ENCODE results near the gene MACROH2A1.

The MACROH2A1 gene

GRCh38 chr5:135296900-135297816 is 101.9 kb downstream of the MACROH2A1 start:
- H3K9me3 ChIP-seq (ENCODE audit: control insufficient read depth in 2 of 2, low read length in 2 of 2): no peaks in the 10 kb centered on the region
- no peaks in the 10 kb centered on the region for H3K27me3 ChIP-seq (ENCODE audit: control insufficient read depth in 1 of 2, insufficient read depth in 2 of 2, low read length in 2 of 2)
- no peaks in the 10 kb centered on the region for H3K4me1 ChIP-seq (ENCODE audit: control insufficient read depth, insufficient read depth, low read length)
- H3K9ac ChIP-seq (ENCODE audit: low read length in 2 of 2): no peak overlapping the region
- no peak overlapping the region for H3K4me3 ChIP-seq (ENCODE audit: low read length in 2 of 2)
- H3K36me3 ChIP-seq (ENCODE audit: control insufficient read depth in 2 of 2, insufficient read depth in 2 of 2, low read length in 2 of 2): no peaks in the 10 kb centered on the region
- no peak overlapping the region for H3K27ac ChIP-seq (ENCODE audit: low read length)

DNA sequence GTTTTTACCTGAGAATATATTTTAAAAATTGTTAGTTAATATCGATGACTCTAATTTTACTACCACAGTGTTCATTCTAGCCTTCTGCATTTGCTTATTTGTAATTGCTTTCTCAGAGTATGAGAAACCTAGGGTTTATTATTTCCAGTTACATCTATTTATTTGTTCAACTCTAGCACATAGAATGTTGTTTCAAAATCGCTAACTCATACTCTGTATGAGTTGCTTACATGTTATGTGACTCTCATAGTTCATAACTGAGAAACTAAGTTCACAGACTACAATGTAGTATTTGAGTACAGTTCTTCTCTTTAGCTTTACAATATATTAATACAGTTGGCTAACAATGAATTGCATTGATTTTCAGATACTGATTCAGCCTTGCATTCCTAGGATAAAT is 103.2 kb downstream of the MACROH2A1 start:
- Histone ChIP-seq H3K9ac (ENCODE audit: low read length in 2 of 2) (no peak overlapping the region), H3K4me3 (ENCODE audit: low read length in 2 of 2) (no peak overlapping the region), H3K9me3 (ENCODE audit: control insufficient read depth in 2 of 2, low read length in 2 of 2) (no peaks in the 10 kb centered on the region), H3K27ac (ENCODE audit: low read length) (no peak overlapping the region), H3K4me1 (ENCODE audit: control insufficient read depth, insufficient read depth, low read length) (no peaks in the 10 kb centered on the region), H3K27me3 (ENCODE audit: control insufficient read depth in 1 of 2, insufficient read depth in 2 of 2, low read length in 2 of 2) (no peaks in the 10 kb centered on the region), H3K36me3 (ENCODE audit: control insufficient read depth in 2 of 2, insufficient read depth in 2 of 2, low read length in 2 of 2) (no peaks in the 10 kb centered on the region)

DNA sequence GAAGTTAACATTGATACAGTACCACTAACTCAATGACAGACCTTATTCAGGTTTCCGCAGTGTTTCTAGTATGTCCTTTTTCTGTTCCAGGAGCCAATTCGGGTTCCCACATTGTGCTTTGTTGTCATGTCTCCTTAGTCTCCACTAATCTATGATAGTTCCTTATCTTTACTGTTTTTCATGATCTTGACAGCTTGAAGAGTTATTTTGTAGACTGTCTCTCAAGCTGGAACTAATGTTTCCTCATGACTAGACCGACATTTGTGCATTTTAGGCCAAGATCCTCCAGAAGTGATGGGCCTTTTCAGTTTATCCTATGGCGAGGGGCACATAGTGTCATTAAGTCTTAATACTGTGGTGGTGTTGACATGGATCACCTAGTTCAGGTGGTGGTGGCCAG is 104.2 kb downstream of the MACROH2A1 start:
- Histone ChIP-seq H3K27ac (ENCODE audit: low read length) (no peak overlapping the region), H3K4me3 (ENCODE audit: low read length in 2 of 2) (no peak overlapping the region), H3K9me3 (ENCODE audit: control insufficient read depth in 2 of 2, low read length in 2 of 2) (no peaks in the 10 kb centered on the region), H3K27me3 (ENCODE audit: control insufficient read depth in 1 of 2, insufficient read depth in 2 of 2, low read length in 2 of 2) (no peaks in the 10 kb centered on the region), H3K4me1 (ENCODE audit: control insufficient read depth, insufficient read depth, low read length) (no peaks in the 10 kb centered on the region), H3K9ac (ENCODE audit: low read length in 2 of 2) (no peak overlapping the region), H3K36me3 (ENCODE audit: control insufficient read depth in 2 of 2, insufficient read depth in 2 of 2, low read length in 2 of 2) (no peaks in the 10 kb centered on the region)

DNA sequence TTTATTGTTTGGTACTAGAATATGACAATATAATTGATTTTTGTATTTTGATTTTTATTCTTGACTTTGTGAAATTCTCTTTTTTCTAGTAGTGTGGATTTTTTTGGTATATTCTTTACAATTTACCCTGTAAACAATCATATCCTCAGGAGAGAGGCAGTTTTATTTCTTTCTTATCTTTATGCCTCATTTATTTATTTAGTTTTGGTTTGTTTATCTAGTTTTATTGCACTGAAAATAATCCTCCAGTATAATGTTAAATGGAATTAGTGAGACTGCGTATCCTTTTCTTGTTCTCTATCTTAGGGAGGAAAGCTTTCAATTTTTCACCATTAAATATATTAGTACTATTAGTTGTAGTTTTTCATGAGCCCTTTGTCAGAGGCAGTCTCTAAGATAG is 109.4 kb downstream of the MACROH2A1 start:
- H3K36me3 ChIP-seq (ENCODE audit: control insufficient read depth in 2 of 2, insufficient read depth in 2 of 2, low read length in 2 of 2): no peaks in the 10 kb centered on the region
- no peak overlapping the region for H3K4me3 ChIP-seq (ENCODE audit: low read length in 2 of 2)
- H3K27me3 ChIP-seq (ENCODE audit: control insufficient read depth in 1 of 2, insufficient read depth in 2 of 2, low read length in 2 of 2): no peaks in the 10 kb centered on the region
- H3K4me1 ChIP-seq (ENCODE audit: control insufficient read depth, insufficient read depth, low read length): no peaks in the 10 kb centered on the region
- no peaks in the 10 kb centered on the region for H3K9me3 ChIP-seq (ENCODE audit: control insufficient read depth in 2 of 2, low read length in 2 of 2)
- no peak overlapping the region for H3K27ac ChIP-seq (ENCODE audit: low read length)
- no peak overlapping the region for H3K9ac ChIP-seq (ENCODE audit: low read length in 2 of 2)

GRCh38 chr5:135287551-135287950 is 111.5 kb downstream of the MACROH2A1 start:
- H3K9ac ChIP-seq (ENCODE audit: low read length in 2 of 2): no peak overlapping the region
- H3K4me1 ChIP-seq (ENCODE audit: control insufficient read depth, insufficient read depth, low read length): no peaks in the 10 kb centered on the region
- no peaks in the 10 kb centered on the region for H3K9me3 ChIP-seq (ENCODE audit: control insufficient read depth in 2 of 2, low read length in 2 of 2)
- no peaks in the 10 kb centered on the region for H3K36me3 ChIP-seq (ENCODE audit: control insufficient read depth in 2 of 2, insufficient read depth in 2 of 2, low read length in 2 of 2)
- H3K27ac ChIP-seq (ENCODE audit: low read length): no peak overlapping the region
- no peak overlapping the region for H3K4me3 ChIP-seq (ENCODE audit: low read length in 2 of 2)
- H3K27me3 ChIP-seq (ENCODE audit: control insufficient read depth in 1 of 2, insufficient read depth in 2 of 2, low read length in 2 of 2): no peaks in the 10 kb centered on the region
